Measurements from ENCODE around the gene BRD7.

GRCh38 chr16:50296807-50297206 is 72.0 kb downstream of the BRD7 start:
- TF ChIP-seq POLR2A (IDR thresholded peaks at IDR 0.05; ENCODE audit: low read depth, low read length) = no peak
- TF ChIP-seq CTCF (IDR thresholded peaks at IDR 0.05; ENCODE audit: extremely low read depth in 1 of 2, insufficient read depth in 1 of 2, low read depth in 1 of 2, low read length in 2 of 2) = no peak
- TF ChIP-seq POLR2AphosphoS5 (IDR thresholded peaks at IDR 0.05; ENCODE audit: insufficient read depth, low read depth, low read length) = no peak
- TF ChIP-seq JUN (IDR thresholded peaks at IDR 0.05; ENCODE audit: borderline replicate concordance, insufficient read depth, insufficient read length, low read depth) = no peak
- TF ChIP-seq EZH2 (IDR thresholded peaks at IDR 0.05; ENCODE audit: borderline replicate concordance, low read depth, low read length, severe bottlenecking) = no peak
- TF ChIP-seq, protein P1, sequence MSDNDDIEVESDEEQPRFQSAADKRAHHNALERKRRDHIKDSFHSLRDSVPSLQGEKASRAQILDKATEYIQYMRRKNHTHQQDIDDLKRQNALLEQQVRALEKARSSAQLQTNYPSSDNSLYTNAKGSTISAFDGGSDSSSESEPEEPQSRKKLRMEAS (IDR thresholded peaks at IDR 0.05; ENCODE audit: insufficient read depth, insufficient read length) = no peak
